Adipocyte (in vitro differentiated cells): ENCODE results near the gene TSPAN33.
A peak's percentile ranks its signal among the peaks of the same experiment; 100 is the strongest.

Source experiments
- DNase-seq: peaks from one replicate; pipeline ENCODE4 v3.0.0-alpha.2; 2015; ENCODE audit warnings: low read depth
- H3K27me3 ChIP-seq: replicated peaks from 2 replicates; pipeline ENCODE4 v1.7.0; 2013; ENCODE audit warnings: mild to moderate bottlenecking, low read length, moderate library complexity; ENCODE audit not compliant: control insufficient read depth, insufficient read depth
- H3K36me3 ChIP-seq: 2 replicates; pipeline ENCODE4 v1.7.0; 2013; ENCODE audit warnings: low read length, mild to moderate bottlenecking, moderate library complexity; ENCODE audit not compliant: control insufficient read depth, insufficient read depth, severe bottlenecking
- H3K4me1 ChIP-seq: 2 replicates; pipeline ENCODE4 v1.7.0; 2013; ENCODE audit warnings: mild to moderate bottlenecking, low read length, moderate library complexity; ENCODE audit not compliant: control insufficient read depth, insufficient read depth
- H3K4me3 ChIP-seq: 2 replicates; pipeline ENCODE4 v1.7.0; 2013; ENCODE audit warnings: mild to moderate bottlenecking, low read length, moderate library complexity
- H3K9ac ChIP-seq: 2 replicates; pipeline ENCODE4 v1.7.0; 2013; ENCODE audit warnings: mild to moderate bottlenecking, low read length, moderate library complexity
- H3K9me3 ChIP-seq: 2 replicates; pipeline ENCODE4 v1.7.0; 2013; ENCODE audit warnings: mild to moderate bottlenecking, low read length, moderate library complexity; ENCODE audit not compliant: control insufficient read depth

The TSPAN33 gene

DNA sequence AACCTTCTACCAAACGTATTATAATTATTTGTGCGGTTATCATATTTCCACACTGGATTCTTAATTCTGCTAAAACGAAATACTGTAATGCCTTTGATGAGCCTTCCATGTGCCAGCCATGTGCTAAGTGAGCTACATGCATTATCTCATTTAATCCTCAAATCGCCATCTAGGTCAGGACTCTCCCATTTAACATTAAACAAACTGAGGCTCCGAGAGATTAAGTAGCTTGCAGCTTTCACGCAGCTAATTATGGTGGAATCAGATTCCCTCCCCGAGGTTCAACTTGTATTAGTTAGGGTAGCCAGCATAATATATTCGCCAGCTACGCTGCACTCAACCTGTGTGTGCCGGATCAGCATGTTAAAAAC is 798 bp upstream of the TSPAN33 start:
- Histone ChIP-seq H3K9ac (no peak overlapping the region), H3K4me3 (no peak overlapping the region), H3K9me3 (no peaks in the 10 kb centered on the region), H3K4me1 (peaks cover 3% of the 10 kb centered on the region), H3K36me3 (no peaks in the 10 kb centered on the region), H3K27me3 (peaks cover 73% of the 10 kb centered on the region)
- DNase-seq = no peak

DNA sequence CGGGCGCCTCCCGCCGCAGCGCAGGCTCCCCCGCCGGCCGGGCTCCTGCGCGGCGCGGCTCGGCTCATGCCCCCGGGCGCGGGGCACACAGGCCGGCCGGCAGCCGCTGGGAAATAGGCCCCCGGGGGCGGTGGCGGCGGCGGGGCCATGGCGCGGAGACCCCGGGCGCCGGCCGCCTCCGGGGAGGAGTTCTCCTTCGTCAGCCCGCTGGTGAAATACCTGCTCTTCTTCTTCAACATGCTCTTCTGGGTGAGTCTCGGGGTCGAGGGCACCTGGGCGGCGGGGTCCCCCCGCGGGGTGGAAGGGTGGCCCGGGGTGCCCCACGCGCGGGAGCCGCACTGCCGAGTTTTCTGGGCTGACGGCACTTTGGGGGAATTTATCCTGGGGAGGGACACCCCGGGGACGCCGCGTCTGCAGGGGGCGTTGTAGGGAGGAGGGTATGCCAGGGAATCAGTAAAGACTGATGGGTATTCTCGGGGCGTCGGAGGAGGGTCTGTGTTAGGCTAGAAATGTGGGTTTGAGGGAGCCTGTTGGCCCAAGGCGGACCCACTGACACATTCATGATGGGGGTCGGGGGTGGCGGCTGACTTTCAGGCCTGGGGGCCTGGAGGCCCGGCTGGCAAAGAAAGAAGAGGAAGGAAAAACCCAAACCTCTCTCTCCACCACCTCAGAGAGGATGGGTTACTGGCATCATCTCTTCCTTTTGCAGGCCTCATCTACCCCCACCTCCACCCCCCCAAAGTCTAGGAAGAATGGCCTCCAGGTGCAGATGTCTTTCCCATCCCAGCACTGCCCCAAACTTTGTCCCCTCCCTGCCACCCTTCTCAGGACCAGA is 544 bp downstream of the TSPAN33 start:
- peaks cover 78% of the 10 kb centered on the region for H3K27me3 ChIP-seq
- peaks cover 3% of the 10 kb centered on the region for H3K4me1 ChIP-seq
- H3K9me3 ChIP-seq = no peaks in the 10 kb centered on the region
- peak overlapping the region; percentile 54 for H3K4me3 ChIP-seq
- no peaks in the 10 kb centered on the region for H3K36me3 ChIP-seq
- no peak overlapping the region for H3K9ac ChIP-seq
- DNase-seq = no peak

DNA sequence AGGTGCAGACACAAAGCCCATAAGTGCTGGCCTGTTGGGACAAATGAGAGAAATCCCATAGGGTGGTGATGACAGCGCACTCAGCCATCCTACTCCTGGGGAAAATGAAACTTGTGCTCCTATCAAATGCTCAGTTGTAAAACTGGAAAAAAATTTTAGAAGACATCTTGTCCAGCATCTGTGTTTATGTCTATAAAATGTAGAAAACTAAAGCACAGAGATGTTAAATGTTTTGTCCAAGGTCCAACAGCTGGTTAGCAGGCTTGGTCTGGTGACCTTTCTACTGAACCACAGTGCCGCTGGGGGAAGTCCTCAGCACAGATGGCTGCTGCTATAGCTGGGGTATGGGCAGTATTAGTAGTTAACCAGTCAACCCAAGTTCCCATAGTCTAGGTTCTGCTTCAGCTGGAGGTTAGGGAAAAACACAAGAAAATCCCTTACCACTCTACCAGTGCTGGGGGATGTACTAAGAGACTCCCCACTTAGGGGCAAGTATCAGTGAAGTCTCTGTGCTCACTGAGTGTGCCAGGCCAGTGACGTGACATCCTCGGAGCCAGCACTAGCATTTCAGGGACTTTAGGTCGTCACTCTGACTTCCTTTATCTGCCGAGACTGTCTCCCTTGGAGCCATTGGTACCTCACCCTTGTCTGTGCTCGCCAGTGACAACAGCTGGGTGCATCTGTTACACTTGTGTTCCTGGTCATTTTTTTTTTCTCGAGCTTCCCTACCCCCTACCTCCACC is 1.9 kb downstream of the TSPAN33 start:
- Histone ChIP-seq H3K36me3 (no peaks in the 10 kb centered on the region), H3K9me3 (no peaks in the 10 kb centered on the region), H3K9ac (no peak overlapping the region), H3K27me3 (peaks cover 78% of the 10 kb centered on the region), H3K4me3 (no peak overlapping the region), H3K4me1 (peaks cover 3% of the 10 kb centered on the region)
- peak; percentile 10 for DNase-seq

DNA sequence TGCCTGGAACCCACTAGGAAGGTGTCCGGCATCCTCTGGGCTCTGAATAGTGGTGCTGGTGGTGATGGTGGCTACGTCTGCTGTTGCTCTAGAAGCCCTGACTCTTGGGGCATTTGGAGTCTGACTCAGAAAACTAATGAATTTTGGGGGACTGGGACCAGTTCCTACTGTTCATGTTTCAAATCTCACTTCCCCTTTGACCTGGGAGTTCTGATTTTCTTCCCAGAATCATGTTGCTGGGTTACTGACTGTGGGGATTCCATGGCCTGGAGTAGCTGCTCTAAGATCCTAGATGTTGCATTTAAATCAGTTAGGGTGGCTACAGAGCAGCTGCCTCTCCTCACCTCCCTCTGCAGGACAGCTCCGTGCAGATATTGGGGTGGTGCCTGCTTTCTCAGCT is 3.2 kb downstream of the TSPAN33 start:
- H3K4me3 ChIP-seq = no peak overlapping the region
- no peaks in the 10 kb centered on the region for H3K36me3 ChIP-seq

DNA sequence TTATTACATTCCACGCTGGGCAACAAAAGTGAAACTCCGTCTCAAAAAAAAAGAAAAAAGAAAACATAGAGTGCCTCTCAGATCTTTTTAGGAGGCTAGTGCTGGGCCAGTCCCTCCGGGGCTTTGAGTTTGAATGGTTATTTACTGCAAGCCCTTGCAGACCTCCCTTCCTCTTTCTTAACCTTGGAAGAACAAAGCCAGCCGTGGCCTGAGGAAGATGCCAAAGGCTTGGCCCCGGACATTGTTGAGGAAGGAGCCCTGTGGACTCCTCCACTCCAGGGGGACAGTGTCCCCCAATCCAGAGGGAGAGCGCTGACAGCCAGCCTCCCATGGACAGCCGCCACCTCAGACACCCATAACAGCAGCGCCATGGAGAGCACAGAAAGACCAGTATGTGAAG is 5.0 kb downstream of the TSPAN33 start:
- no peak for DNase-seq
- Histone ChIP-seq H3K36me3 (no peaks in the 10 kb centered on the region), H3K9ac (no peak overlapping the region), H3K4me1 (no peaks in the 10 kb centered on the region), H3K27me3 (peaks cover 83% of the 10 kb centered on the region), H3K4me3 (no peak overlapping the region), H3K9me3 (no peaks in the 10 kb centered on the region)

More for the DNA sequence above, 3.2 kb downstream of the TSPAN33 start:
- Histone ChIP-seq H3K4me1 (peaks cover 3% of the 10 kb centered on the region), H3K27me3 (peaks cover 85% of the 10 kb centered on the region), H3K9me3 (no peaks in the 10 kb centered on the region), H3K9ac (no peak overlapping the region)
- no peak for DNase-seq

DNA sequence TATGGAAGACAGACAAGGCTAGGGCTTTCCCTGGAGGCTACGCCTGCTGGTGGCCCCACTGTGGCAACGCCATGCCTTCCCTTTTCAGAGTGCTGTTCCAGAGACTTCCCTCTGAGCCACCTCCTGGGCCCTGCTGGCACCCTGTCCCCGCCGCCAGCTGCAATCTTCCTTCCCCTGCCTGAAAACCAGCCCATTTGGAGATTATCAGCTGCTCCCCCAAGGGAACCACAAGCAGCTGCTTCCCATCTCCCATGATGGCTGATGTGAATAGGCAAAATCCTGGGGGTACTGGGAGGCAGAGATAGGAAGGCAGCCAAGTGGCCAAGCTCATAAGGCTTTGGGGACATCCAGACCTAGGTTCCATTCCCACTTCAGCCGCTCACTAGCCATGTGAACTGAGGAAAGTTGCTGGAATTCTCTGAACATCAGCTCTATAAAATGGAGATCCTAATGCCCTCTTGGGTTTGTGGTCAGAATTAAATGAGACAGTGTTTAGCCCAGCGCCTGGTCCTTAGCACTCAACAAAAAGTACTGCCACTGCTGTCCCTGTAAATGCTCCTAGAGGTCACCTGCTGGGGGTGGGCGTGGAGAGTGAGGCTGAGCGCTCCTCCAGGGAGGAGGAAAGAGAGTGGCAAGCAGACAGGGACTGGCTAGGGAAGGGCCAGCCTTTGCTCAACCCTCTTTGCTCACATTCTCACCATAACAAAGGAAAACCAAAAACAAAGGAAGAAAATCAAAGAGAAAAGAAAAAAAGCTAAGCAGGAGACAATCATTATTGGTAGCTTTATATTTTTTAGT is 5.9 kb downstream of the TSPAN33 start:
- Histone ChIP-seq H3K27me3 (peaks cover 83% of the 10 kb centered on the region), H3K4me1 (no peaks in the 10 kb centered on the region), H3K4me3 (no peak overlapping the region), H3K9me3 (no peaks in the 10 kb centered on the region), H3K9ac (no peak overlapping the region), H3K36me3 (no peaks in the 10 kb centered on the region)
- no peak for DNase-seq

DNA sequence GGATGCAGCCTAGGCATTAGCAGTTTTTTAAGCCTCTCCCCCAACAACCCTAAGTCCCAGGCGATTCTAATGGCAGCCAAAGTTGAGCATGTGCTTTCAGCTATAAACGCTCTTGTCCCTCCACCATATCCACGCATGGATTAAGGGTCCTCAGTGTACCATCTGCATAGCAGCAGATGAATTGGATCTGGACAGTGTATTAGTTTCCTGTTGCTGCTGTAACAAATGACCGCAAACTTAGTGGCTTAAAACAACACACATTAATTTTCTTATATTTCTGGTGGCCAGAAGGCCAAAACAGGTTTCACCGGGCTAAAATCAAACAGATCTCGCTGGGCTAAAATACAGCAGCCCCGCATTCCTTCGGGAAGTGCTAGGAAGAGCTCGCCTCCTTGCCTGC is 13.1 kb downstream of the TSPAN33 start:
- H3K4me1 ChIP-seq = no peaks in the 10 kb centered on the region
- peaks cover 5% of the 10 kb centered on the region for H3K9me3 ChIP-seq

DNA sequence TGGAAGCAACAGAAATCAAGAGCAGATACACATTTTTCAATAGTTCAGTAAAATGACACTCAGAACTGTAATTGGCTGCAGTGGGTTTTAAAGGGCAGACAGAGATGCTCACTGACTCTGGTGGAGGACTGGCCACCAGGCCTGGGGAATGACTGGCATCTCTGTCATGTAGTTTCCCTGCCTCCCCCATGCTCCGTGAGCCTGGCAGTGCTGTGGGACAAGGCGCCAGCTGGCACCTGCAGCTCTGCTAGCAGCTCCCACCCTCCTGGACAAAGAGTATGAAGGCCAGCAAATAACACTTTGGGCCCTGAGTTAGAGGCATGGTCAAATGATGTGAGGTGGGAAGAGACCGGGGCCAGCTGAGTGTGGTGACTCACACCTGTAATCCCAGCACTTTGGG is 15.0 kb downstream of the TSPAN33 start:
- no peak for DNase-seq

More for the DNA sequence above, 13.1 kb downstream of the TSPAN33 start:
- no peaks in the 10 kb centered on the region for H3K36me3 ChIP-seq
- no peak overlapping the region for H3K9ac ChIP-seq
- no peak overlapping the region for H3K4me3 ChIP-seq
- peaks cover 55% of the 10 kb centered on the region for H3K27me3 ChIP-seq
- no peak for DNase-seq

DNA sequence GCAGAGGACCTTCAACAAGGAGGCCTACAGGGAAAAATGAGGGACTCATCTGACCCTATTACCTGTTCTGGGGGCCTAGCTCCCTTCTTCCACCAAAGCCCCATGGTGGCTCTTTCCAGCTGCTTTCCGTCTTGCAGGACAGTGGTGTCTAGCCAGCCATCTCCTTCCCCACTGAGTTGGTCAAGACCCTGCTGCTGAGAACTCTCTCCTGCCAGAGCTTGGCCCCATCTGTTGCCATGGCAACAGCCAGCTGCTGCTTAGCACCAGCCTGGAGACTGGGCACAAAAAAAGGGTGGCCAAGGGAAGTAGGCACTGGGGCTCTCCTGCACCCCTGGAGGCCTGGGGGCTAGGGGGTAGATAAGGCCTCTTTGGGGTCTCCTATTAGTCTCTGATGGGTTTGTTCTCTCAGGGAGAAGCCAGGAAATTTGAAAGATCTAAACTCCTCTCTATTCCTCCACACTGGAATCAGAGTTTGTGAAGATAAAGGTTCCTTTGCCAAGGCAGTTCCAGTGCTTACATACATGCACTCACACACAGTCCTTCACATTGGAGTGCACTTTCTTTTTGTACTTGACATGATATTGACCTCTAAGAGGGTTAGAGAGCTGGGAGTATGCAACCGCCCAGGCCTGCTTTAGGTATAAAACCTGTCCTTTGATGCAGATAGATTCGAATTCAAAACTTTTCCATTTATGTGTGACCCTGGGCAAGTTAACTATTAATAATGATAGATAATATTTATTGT is 15.8 kb downstream of the TSPAN33 start:
- Histone ChIP-seq H3K9ac (no peak overlapping the region), H3K4me3 (no peak overlapping the region), H3K36me3 (no peaks in the 10 kb centered on the region), H3K4me1 (no peaks in the 10 kb centered on the region), H3K27me3 (peaks cover 50% of the 10 kb centered on the region), H3K9me3 (peaks cover 5% of the 10 kb centered on the region)
- DNase-seq = no peak

More for the DNA sequence above, 15.0 kb downstream of the TSPAN33 start:
- peaks cover 50% of the 10 kb centered on the region for H3K27me3 ChIP-seq
- no peaks in the 10 kb centered on the region for H3K36me3 ChIP-seq
- no peak overlapping the region for H3K9ac ChIP-seq
- no peak overlapping the region for H3K4me3 ChIP-seq
- H3K9me3 ChIP-seq = peaks cover 5% of the 10 kb centered on the region
- no peaks in the 10 kb centered on the region for H3K4me1 ChIP-seq

DNA sequence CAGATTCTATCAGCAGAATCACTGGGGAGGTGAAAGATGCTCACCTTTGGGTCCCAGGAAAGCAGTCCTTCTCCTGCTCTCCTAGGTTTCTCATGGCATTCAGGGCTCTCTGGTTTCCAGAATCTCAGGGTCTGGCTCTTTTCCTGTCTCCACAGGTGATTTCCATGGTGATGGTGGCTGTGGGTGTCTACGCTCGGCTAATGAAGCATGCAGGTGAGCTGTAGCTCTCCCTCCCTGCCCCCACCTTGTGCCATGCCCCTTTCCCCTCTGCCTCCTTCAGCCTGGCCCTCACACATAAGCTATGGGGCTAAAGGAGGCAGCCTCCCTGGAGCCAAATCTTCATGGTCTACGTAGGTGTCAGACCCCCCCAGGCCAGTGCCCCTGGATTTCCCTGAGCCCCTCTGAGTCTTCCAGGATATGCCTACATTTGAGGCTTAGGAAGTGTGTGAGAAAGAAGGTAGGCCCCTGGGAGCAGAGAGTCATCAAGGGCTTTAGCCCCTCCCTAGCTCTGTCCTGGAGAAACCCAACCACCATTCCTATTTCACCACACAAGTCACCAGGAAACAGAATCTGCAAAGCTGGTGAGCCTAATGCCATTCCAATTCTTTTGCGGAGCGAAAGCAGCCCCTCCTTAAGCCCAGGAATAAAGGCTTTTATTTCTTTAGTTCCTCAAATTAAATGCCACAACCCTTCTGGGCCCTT is 17.2 kb downstream of the TSPAN33 start:
- H3K9ac ChIP-seq = no peak overlapping the region
- peaks cover 44% of the 10 kb centered on the region for H3K27me3 ChIP-seq
- no peaks in the 10 kb centered on the region for H3K4me1 ChIP-seq
- no peak overlapping the region for H3K4me3 ChIP-seq
- peaks cover 5% of the 10 kb centered on the region for H3K9me3 ChIP-seq
- DNase-seq = no peak
- no peaks in the 10 kb centered on the region for H3K36me3 ChIP-seq
